Spleen (tissue), 11 donors: ENCODE results near the gene IL17F. TPM values are rescaled to one million over a fixed set of nuclear protein-coding genes. Genes with fewer than 3 reads are reported as not detected.
"Not testable (repeated sequence)": the region's sequence is repeated elsewhere in the genome, so short reads cannot be mapped to it uniquely, and the experiment has no call there.

Experiments
- DNase-seq: peaks from one replicate; pipeline ENCODE4 v3.0.0-alpha.2; 2020
- H3K27ac ChIP-seq, 8 donors: fragments of 200-600 bp; sonication (generic) in 7 of 8; 1 replicate in 4 of 8; 2 replicates in 4 of 8; pipeline versions ENCODE4 v1.5.0 to v1.8.0; 2016 to 2021; ENCODE audit warnings: inconsistent platforms in 4 of 8, mild to moderate bottlenecking in 4 of 8, moderate library complexity in 1 of 8
- H3K27me3 ChIP-seq, 7 donors: fragments of 200-600 bp; sonication (generic) in 6 of 7; replicated peaks in 1 of 7; 1 replicate in 4 of 7; 2 replicates in 3 of 7; pipeline versions ENCODE4 v1.5.0 to v1.8.0; 2016 to 2021; ENCODE audit warnings: inconsistent platforms in 3 of 7, mild to moderate bottlenecking in 1 of 7
- H3K36me3 ChIP-seq, 6 donors: fragments of 200-600 bp; sonication (generic) in 5 of 6; 1 replicate in 4 of 6; 2 replicates in 2 of 6; pipeline versions ENCODE4 v1.5.0 to v1.8.0; 2016 to 2021; ENCODE audit warnings: inconsistent platforms in 2 of 6
- H3K4me1 ChIP-seq, 6 donors: fragments of 200-600 bp; sonication (generic) in 5 of 6; 1 replicate in 3 of 6; 2 replicates in 3 of 6; pipeline versions ENCODE4 v1.5.0 to v1.8.0; 2016 to 2021; ENCODE audit warnings: inconsistent platforms in 3 of 6
- H3K4me3 ChIP-seq, 8 donors: fragments of 200-600 bp; sonication (generic) in 7 of 8; 1 replicate in 4 of 8; 2 replicates in 4 of 8; pipeline versions ENCODE4 v1.5.0 to v1.8.0; 2016 to 2021; ENCODE audit warnings: inconsistent platforms in 4 of 8, mild to moderate bottlenecking in 4 of 8, moderate library complexity in 2 of 8
- H3K9me3 ChIP-seq, 8 donors: fragments of 200-600 bp; sonication (generic) in 7 of 8; 1 replicate in 4 of 8; 2 replicates in 4 of 8; pipeline versions ENCODE4 v1.5.0 to v1.8.0; 2016 to 2021; ENCODE audit warnings: inconsistent platforms in 4 of 8
- CTCF ChIP-seq, 11 experiments: fragments of 200-600 bp in 7 of 11; fragments of 450-650 bp in 4 of 11; sonication (generic) in 4 of 11; IDR thresholded peaks in 8 of 11; conservative IDR thresholded peaks in 3 of 11; 1 replicate in 7 of 11; 2 replicates in 4 of 11; pipeline versions ENCODE4 v1.4.0 to v1.8.0; 2016 to 2021; ENCODE audit warnings: antibody characterized with exemption in 11 of 11, inconsistent platforms in 4 of 11, mild to moderate bottlenecking in 1 of 11
- POLR2A ChIP-seq, 3 donors: fragments of 450-650 bp; IDR thresholded peaks; one replicate each; pipeline ENCODE4 v1.5.1; 2017; ENCODE audit warnings: antibody characterized with exemption in 3 of 3, mild to moderate bottlenecking in 1 of 3
- POLR2AphosphoS5 ChIP-seq, 3 donors: sonication (generic); formaldehyde crosslinking; IDR thresholded peaks; one replicate each; pipeline ENCODE4 v1.5.1; 2017; ENCODE audit warnings: antibody characterized with exemption in 3 of 3
- WGBS, 5 donors: extraction: QIAGEN DNeasy Blood & Tissue Kit in 3 of 5; methylation state at CpG; one replicate each; pipeline versions ENCODE4 v1.1.5 to v1.1.7; 2013 to 2018; 5-methylcytosine and 5-hydroxymethylcytosine counted together
- intact Hi-C: fragments of 100-400 bp; cut with DNase I; formaldehyde crosslinking; loops from one replicate; pipeline ENCODE4 v1.15.0; 2023; ENCODE audit warnings: low total_unique reads
- polyA plus RNA-seq, 3 donors: library from polyadenylated mRNA; stranded (reverse); fragments of 200-250 nt; gene quantifications; one replicate each; pipeline ENCODE4 v1.2.1, GENCODE V29; 2013
- total RNA-seq, 7 donors: library from RNA; depleted of rRNA in 3 of 7; stranded (reverse); fragments of >200 nt in 3 of 7; fragmentation: NEBNext Ultra II Directional in 4 of 7; extraction: Animal tissue kit (Norgen Biotek cat#: 25700) in 4 of 7; gene quantifications; one replicate each; pipeline versions ENCODE4 v1.1.0 to v1.2.1, GENCODE V29; 2016 to 2021
- donor health status: healthy with polysubstance abuse.
- donor health status: DM: no; HTN: no; CAD: no; lungs with moderate emphysema.
- donor health status: DM: no; HTN: no; CAD: no.
- donor health status: Bipolar disorder and iron deficiency.
- donor health status: healthy.
- donor health status: DM: no; HTN: no; CAD: no.
- donor health status: DM: yes; HTN: yes; CAD: no.

Gene IL17F
- total and polyA plus RNA-seq, 10 donors, result not detected

- Histone ChIP-seq H3K27me3 (no peaks in the 10 kb centered on the region), H3K9me3 (peaks cover 0 to 40% (median 29%) of the 10 kb centered on the region in 8 donors), H3K27ac (no peak overlapping the region), H3K36me3 (no peaks in the 10 kb centered on the region), H3K4me1 (no peaks in the 10 kb centered on the region), H3K4me3 (no peak overlapping the region)
- intact Hi-C loops, result no loop called here
- no peak for DNase-seq
- WGBS, 5 donors, result 0 to 71% (median 60%) methylated on average over 1 of the region's 1 CpG; no CpG with 5 or more reads in 1 of the 5 donors
- no peak for TF ChIP-seq POLR2A (IDR thresholded peaks at IDR 0.05)
- TF ChIP-seq POLR2AphosphoS5 (IDR thresholded peaks at IDR 0.05), result no peak
- no peak for TF ChIP-seq CTCF (IDR thresholded peaks at IDR 0.05 in 8 of 11, conservative IDR thresholded peaks at IDR 0.05 in 3 of 11)
Measured at GRCh38 chr6:52201046-52201445, 43.3 kb downstream of the IL17F start.

GRCh38 chr6:52200088-52200487, 44.2 kb downstream of the IL17F start:
- H3K4me3 ChIP-seq, H3K36me3 ChIP-seq, intact Hi-C loops, H3K27ac ChIP-seq, H3K4me1 ChIP-seq, H3K27me3 ChIP-seq, DNase-seq: not testable (repeated sequence)
- 34 to 77% (median 53%) methylated on average over 4 to 5 of the region's 5 CpGs for WGBS, 5 donors
- peaks cover 0 to 40% (median 29%) of the 10 kb centered on the region in 8 donors for H3K9me3 ChIP-seq

- H3K4me1 ChIP-seq, result no peaks in the 10 kb centered on the region
- H3K27me3 ChIP-seq, result peaks cover 0 to 4% (median 0%) of the 10 kb centered on the region in 7 donors
- no peak for DNase-seq
- H3K4me3 ChIP-seq, result no peak overlapping the region
- WGBS, 5 donors, result 34 to 53% (median 40%) methylated on average over 2 of the region's 2 CpGs
- H3K36me3 ChIP-seq, result no peaks in the 10 kb centered on the region
- no peak overlapping the region for H3K27ac ChIP-seq
- H3K9me3 ChIP-seq, result peaks cover 0 to 25% (median 17%) of the 10 kb centered on the region in 8 donors
- TF ChIP-seq POLR2AphosphoS5 (IDR thresholded peaks at IDR 0.05) (no peak), CTCF (IDR thresholded peaks at IDR 0.05 in 8 of 11, conservative IDR thresholded peaks at IDR 0.05 in 3 of 11) (no peak)
- intact Hi-C loops, result no loop called here
Measured at GRCh38 chr6:52195886-52196285, 48.4 kb downstream of the IL17F start.

- Histone ChIP-seq H3K4me3 (no peak overlapping the region), H3K9me3 (no peaks in the 10 kb centered on the region), H3K27ac (no peak overlapping the region), H3K36me3 (no peaks in the 10 kb centered on the region), H3K4me1 (no peaks in the 10 kb centered on the region), H3K27me3 (peaks cover 0 to 5% (median 0%) of the 10 kb centered on the region in 7 donors)
- DNase-seq, result no peak
- TF ChIP-seq POLR2AphosphoS5 (IDR thresholded peaks at IDR 0.05) (no peak), POLR2A (IDR thresholded peaks at IDR 0.05) (no peak), CTCF (IDR thresholded peaks at IDR 0.05 in 8 of 11, conservative IDR thresholded peaks at IDR 0.05 in 3 of 11) (no peak)
- WGBS, 5 donors, result 54 to 78% (median 65%) methylated on average over 3 of the region's 3 CpGs
- intact Hi-C loops, result no loop called here
Measured at GRCh38 chr6:52191824-52192223, 52.5 kb downstream of the IL17F start.

- DNase-seq, result no peak
- 62 to 84% (median 65%) methylated on average over 3 of the region's 3 CpGs for WGBS, 5 donors
- TF ChIP-seq POLR2A (IDR thresholded peaks at IDR 0.05) (no peak), POLR2AphosphoS5 (IDR thresholded peaks at IDR 0.05) (no peak), CTCF (IDR thresholded peaks at IDR 0.05 in 8 of 11, conservative IDR thresholded peaks at IDR 0.05 in 3 of 11) (no peak)
- Histone ChIP-seq H3K4me3 (no peak overlapping the region), H3K27ac (no peak overlapping the region), H3K4me1 (no peaks in the 10 kb centered on the region), H3K27me3 (peaks cover 0 to 17% (median 0%) of the 10 kb centered on the region in 7 donors), H3K36me3 (no peaks in the 10 kb centered on the region), H3K9me3 (no peaks in the 10 kb centered on the region)
- intact Hi-C loops, result no loop called here
Measured at GRCh38 chr6:52190409-52190808, 53.9 kb downstream of the IL17F start.
